GM19099 (cell line): ENCODE measurements around the gene ZNF845.
A peak's percentile ranks its signal among the peaks of the same experiment; 100 is the strongest.

ENCODE experiments used
- POLR2A ChIP-seq: IDR thresholded peaks from 3 replicates; pipeline ENCODE4 v1.6.1; 2011; ENCODE audit warnings: low read depth; ENCODE audit not compliant: insufficient read length; ENCODE audit errors: extremely low read depth

ZNF845 gene

DNA sequence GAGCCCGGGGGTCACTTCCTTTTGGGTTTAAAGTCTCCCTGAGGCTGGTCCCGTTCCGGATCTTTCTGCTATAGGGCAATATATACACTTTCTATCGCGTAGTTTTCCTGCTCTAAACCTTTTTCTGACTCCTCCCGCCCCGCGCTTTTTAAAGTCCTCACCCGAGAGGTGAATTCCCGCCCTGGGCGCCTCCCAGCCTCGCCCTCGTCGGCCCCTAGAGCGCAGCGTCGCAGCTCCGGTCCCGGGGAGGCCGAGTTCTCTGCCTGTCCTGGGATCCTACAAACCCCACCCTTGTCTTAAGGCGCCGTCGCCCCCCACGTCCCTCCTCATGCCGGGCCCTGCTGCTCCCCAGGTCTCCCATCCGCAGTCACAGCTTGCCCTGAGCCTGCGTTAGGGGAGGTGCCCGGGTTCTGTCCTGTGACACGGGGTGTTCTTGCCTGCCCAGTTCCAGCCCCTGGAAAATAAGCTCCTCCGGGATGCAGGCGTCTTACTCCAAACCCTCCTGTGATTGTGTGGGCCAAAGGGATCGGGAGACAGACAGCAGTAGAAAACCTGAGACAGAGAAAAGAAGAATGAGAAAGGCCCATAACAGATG, 32.4 kb downstream of the ZNF845 start:
- TF ChIP-seq POLR2A: no peak

DNA sequence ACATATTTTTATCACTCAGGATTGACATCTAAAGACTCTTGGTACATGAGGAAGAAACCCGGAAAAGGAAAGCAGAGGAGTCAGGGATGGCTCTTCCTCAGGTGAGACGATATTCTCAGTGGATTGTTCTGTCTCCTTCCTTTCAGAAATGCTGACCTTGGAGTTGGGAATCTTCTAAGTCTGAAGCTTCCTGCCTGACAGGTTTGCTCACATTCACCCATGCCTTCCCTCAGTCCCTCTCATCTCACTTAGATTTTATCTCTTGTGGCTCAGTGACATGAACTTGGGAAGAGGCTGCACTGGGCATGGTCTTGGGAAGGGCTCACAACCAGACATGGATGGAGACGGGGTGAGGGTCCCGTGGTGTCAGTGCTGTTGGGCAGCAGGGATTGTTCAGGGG, 38.6 kb downstream of the ZNF845 start:
- no peak for TF ChIP-seq POLR2A

GRCh38 chr19:53374288-53374687, 40.7 kb downstream of the ZNF845 start:
- TF ChIP-seq POLR2A: no peak

DNA sequence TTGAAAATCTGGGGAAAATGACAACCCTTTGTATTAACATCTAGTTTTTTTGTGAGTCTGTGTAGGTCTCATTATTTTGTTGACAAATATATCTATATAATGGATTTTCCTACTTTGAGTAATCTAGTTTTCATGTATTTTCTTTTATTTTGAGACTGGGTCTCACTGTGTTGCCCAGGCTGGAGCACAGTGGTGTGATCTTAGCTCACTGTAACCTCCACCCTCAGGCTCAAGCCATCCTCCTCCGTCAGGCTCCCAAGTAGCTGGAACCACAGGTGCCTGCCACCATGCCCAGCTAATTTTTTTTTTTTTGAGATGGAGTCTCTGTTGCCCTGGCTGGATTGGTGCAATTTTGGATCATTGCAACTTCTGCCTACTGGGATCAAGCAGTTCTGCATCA, 41.2 kb downstream of the ZNF845 start:
- no peak for TF ChIP-seq POLR2A

- no peak for TF ChIP-seq POLR2A
These were observed 47.8 kb downstream of the ZNF845 start for GRCh38 chr19:53381376-53381775.

DNA sequence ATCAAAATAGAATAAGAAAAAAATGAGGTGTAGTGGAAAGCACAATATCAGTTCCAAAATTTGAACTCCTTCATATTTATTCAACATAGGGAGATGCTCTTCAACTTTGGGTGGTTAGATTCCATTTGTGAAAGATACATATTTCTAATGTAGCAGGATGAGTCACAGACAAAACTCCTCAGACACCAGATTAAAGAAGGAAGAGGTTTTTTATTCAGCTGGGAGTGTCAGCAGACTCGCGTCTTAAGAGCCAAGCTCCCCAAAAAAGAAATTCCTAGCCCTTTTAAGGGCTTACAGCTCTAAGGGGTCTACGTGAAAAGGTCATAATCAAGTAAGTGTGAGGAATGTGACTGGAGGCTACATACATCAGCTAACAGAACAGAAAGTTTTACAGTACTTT, 54.6 kb downstream of the ZNF845 start:
- TF ChIP-seq POLR2A: no peak

DNA sequence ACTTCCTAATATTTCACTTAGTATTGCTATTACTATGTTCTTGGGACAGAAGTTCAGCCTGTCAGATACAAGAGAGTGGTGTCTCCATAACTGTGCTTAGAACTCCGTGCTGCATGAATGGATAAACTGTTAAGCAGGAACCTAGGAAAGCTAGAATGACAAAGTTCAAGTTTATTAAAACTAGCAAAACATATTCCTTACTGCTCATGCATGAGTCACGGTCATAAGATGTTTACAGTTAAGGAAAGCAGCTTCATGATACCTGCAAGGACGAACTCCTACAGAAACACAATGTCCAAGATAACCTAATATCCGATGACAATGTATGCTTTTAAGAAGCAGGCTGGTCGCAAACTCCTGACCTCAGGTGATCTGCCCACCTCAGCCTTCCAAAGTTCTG, 55.4 kb downstream of the ZNF845 start:
- TF ChIP-seq POLR2A: no peak

DNA sequence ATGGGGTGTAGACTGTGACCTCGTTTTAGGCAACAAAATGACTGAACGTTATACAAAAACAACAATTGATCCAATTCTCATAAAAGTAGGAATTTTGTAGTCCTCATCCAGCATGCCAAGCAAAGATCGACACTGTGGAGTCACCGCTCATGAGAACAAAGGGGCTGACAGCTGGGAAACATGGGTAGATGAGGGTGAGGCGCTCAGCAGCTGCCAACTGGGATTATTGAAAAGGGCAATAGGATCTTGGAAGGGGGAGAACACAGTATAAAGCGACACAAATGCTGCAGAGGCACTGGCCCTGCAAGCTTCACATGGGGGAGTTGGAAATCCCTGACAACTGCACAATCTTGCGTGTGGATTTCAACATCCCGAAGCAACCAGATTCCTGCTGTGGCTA, 56.0 kb downstream of the ZNF845 start:
- TF ChIP-seq POLR2A: no peak

- TF ChIP-seq POLR2A: no peak
These were observed 56.4 kb downstream of the ZNF845 start for GRCh38 chr19:53389978-53390377.

DNA sequence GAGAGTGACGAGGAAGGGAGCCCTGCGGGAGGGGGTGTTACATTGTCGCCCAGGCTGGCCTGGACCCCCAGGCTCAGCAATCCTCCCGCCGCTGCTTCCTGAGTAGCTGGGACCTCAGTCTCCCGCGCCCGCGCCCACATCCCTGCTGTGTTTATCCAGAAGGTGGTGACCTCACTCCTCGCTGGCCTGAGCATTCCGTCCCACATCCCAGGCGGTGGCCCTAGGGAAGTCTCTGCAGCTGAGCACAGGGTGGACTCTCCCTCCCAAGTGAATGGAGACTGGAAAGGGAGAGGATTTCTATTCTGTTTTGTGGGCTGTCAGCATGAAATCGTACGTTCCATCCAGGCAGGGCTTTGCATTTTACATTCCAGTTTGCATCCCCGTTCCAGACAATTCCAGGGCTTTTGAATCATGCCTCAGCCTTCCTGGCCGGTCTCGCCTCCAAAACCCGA, 61.0 kb downstream of the ZNF845 start:
- TF ChIP-seq POLR2A: no peak

DNA sequence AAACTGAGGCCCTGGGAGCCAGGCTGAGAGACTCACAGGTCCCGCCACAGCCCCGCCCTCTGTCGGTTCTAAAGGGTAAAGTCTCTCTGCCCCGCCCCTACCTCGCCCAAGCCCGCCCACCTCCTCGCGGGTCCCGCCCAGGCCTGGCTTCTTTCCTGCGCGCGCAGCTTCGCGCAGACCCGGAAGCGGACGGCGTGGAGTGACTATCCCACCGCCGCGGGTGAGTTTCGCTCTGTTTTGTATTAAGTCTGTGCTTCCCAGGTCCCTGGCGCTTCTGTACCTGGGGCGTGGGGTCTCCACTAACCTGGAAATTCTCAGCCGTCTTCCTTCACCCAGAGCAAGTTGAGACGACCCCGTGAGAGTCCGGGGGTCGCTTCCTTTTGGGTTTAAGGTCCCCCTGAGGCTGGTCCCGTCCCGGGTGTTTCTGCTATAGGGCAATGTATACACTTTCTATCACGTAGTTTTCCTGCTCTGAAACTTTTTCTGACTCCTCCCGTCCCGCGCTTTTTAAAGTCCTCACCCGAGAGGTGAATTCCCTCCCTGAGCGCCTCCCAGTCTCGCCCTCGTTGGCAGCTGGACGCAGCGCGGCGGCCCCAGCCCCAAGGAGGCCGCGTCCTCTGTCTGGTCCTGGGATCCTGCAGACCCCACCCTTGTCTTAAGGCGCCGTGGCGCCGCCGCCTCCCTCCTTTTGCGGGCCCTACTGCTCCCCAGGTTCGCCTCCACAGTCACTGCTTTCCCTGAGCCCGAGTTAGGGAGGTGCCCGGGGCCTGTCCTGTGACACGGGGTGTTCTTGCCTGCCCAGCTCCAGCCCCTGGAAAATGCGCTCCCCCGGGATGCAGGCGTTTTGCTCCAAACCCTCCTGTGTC, 61.7 kb downstream of the ZNF845 start, which contains the start of gene ZNF765:
ZNF765 (plus strand) TSS at position 176 of the 866 bp plus-strand sequence. CDS start 2,867 bp downstream, outside the sequence.
- peak; percentile 89 for TF ChIP-seq POLR2A

GRCh38 chr19:53396525-53396868, 62.9 kb downstream of the ZNF845 start:
- TF ChIP-seq POLR2A: no peak
